ENCODE measurements around the gene NAA40.

NAA40 gene

DNA sequence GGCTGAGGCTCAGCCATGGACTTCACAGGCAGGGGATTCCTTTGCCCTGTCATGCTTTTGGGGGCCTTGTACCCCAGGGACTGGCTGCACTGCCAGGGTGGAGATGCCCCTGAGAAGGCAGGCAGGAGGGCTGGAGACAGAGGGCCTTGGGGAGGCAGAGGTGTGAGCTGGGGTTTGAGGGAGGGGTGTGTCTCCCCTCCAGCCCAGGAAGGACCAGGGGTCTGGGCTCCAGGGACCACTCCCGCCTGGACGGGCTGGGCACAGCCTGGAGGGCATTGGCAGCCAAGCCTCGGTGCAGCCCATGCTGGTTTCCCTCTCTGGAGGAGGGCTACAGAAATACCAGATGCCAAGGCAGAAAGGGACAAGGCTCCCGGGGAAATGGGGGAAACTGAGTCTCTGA, 66.9 kb downstream of the NAA40 start:
- DNase-seq (ENCODE audit: low read depth, low spot score): no peak
- TF ChIP-seq, protein P1, sequence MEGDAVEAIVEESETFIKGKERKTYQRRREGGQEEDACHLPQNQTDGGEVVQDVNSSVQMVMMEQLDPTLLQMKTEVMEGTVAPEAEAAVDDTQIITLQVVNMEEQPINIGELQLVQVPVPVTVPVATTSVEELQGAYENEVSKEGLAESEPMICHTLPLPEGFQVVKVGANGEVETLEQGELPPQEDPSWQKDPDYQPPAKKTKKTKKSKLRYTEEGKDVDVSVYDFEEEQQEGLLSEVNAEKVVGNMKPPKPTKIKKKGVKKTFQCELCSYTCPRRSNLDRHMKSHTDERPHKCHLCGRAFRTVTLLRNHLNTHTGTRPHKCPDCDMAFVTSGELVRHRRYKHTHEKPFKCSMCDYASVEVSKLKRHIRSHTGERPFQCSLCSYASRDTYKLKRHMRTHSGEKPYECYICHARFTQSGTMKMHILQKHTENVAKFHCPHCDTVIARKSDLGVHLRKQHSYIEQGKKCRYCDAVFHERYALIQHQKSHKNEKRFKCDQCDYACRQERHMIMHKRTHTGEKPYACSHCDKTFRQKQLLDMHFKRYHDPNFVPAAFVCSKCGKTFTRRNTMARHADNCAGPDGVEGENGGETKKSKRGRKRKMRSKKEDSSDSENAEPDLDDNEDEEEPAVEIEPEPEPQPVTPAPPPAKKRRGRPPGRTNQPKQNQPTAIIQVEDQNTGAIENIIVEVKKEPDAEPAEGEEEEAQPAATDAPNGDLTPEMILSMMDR (IDR thresholded peaks at IDR 0.05; ENCODE audit: insufficient read depth, low read length, missing control alignments): no peak
- POLR2A ChIA-PET: no interaction called here
- H3K4me3 ChIP-seq (ENCODE audit: low read depth, low read length): no peak overlapping the region
- CTCF ChIA-PET: interaction anchor here (1.8 to 13.1 kb wide), 2 partner anchors 17 to 143 kb away, joined by 7 to 591 read pairs; no protein-coding TSS in a partner anchor

DNA sequence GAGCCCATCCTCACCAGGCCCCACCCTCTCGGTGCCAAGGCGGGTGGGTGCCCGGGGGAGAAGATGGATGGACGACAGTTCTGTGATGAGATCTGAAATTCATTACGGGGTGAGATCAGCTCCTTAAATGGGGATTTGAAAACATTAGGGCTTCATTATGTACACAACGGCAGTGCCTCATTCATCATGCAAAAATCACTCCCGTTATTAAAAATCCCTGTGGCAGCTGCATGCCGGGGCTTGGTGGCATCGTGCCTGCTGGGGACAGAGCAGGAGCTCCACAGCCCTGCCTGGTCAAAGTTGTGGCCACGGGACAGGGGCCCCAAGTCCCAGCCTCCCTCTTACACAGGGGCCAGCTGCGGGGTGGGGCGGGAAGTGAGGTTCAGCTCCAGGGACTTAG, 67.6 kb downstream of the NAA40 start:
- CTCF ChIA-PET: interaction anchor here (0.8 to 13.1 kb wide), 5 partner anchors 16 to 157 kb away, joined by 3 to 591 read pairs (median 4); no protein-coding TSS in a partner anchor
- DNase-seq (ENCODE audit: low read depth, low spot score): no peak
- TF ChIP-seq, protein P1 (IDR thresholded peaks at IDR 0.05; ENCODE audit: insufficient read depth, low read length, missing control alignments): no peak
- no peak overlapping the region for H3K4me3 ChIP-seq (ENCODE audit: low read depth, low read length)
- POLR2A ChIA-PET: no interaction called here

All from AG04449 (cell line).